ENCODE data around the gene ANKH.

DNA sequence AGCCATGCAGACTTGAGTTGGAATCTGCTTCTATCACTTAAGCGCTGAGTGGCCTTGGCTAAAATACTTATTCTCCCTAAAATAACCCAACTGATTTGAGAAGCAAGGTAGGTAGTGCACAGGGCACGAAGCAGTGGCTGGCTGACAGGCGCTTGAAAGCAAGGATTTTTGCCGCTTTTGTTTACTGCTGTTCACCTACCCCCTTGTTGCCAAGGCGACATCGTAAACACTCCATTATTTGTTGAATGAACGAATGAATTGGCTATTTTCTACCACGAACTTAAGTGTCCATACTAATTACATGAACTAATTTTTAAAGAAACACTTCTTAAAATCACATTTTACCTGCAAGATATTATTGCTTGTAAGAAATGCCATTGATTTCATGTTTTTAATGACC is 98.0 kb downstream of the ANKH start:
- TF ChIP-seq, protein P1, sequence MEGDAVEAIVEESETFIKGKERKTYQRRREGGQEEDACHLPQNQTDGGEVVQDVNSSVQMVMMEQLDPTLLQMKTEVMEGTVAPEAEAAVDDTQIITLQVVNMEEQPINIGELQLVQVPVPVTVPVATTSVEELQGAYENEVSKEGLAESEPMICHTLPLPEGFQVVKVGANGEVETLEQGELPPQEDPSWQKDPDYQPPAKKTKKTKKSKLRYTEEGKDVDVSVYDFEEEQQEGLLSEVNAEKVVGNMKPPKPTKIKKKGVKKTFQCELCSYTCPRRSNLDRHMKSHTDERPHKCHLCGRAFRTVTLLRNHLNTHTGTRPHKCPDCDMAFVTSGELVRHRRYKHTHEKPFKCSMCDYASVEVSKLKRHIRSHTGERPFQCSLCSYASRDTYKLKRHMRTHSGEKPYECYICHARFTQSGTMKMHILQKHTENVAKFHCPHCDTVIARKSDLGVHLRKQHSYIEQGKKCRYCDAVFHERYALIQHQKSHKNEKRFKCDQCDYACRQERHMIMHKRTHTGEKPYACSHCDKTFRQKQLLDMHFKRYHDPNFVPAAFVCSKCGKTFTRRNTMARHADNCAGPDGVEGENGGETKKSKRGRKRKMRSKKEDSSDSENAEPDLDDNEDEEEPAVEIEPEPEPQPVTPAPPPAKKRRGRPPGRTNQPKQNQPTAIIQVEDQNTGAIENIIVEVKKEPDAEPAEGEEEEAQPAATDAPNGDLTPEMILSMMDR (IDR thresholded peaks at IDR 0.05) = no peak
- TF ChIP-seq POLR2A (IDR thresholded peaks at IDR 0.05) = no peak
